ENCODE measurements around the gene KIZ.

GRCh38 chr20:21101453-21101931 is 24.4 kb upstream of the KIZ start:
- TF ChIP-seq, protein P1, sequence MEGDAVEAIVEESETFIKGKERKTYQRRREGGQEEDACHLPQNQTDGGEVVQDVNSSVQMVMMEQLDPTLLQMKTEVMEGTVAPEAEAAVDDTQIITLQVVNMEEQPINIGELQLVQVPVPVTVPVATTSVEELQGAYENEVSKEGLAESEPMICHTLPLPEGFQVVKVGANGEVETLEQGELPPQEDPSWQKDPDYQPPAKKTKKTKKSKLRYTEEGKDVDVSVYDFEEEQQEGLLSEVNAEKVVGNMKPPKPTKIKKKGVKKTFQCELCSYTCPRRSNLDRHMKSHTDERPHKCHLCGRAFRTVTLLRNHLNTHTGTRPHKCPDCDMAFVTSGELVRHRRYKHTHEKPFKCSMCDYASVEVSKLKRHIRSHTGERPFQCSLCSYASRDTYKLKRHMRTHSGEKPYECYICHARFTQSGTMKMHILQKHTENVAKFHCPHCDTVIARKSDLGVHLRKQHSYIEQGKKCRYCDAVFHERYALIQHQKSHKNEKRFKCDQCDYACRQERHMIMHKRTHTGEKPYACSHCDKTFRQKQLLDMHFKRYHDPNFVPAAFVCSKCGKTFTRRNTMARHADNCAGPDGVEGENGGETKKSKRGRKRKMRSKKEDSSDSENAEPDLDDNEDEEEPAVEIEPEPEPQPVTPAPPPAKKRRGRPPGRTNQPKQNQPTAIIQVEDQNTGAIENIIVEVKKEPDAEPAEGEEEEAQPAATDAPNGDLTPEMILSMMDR (IDR thresholded peaks at IDR 0.05; ENCODE audit: borderline replicate concordance, extremely low read depth, low read length, poor library complexity, severe bottlenecking), result no peak
- no peak for TF ChIP-seq EZH2 (IDR thresholded peaks at IDR 0.05; ENCODE audit: borderline replicate concordance, low read depth, low read length, severe bottlenecking)

Data from DND-41 (cell line).